ENCODE data around the gene JADE3. TPM values are rescaled to one million over a fixed set of nuclear protein-coding genes. Genes with fewer than 3 reads are reported as not detected.
"Not testable (repeated sequence)": the region's sequence is repeated elsewhere in the genome, so short reads cannot be mapped to it uniquely, and the experiment has no call there.

Gene JADE3
- total RNA-seq, 1 experiment from 2014 or later, result 48.5 TPM

GRCh38 chrX:46954716-46955115 lies 42.5 kb downstream of the JADE3 start:
- Histone ChIP-seq H3K4me1 (ENCODE audit: insufficient read depth, low read length, poor library complexity, severe bottlenecking) (peaks cover 15% of the 10 kb centered on the region), H3K36me3 (ENCODE audit: insufficient read depth, low read length, poor library complexity, severe bottlenecking) (no peaks in the 10 kb centered on the region), H3K9me3 (ENCODE audit: low read depth, low read length, poor library complexity, severe bottlenecking) (no peaks in the 10 kb centered on the region), H3K27ac (ENCODE audit: low read depth, low read length, poor library complexity, severe bottlenecking) (no peak overlapping the region), H3K4me3 (ENCODE audit: low read depth, low read length, poor library complexity, severe bottlenecking) (no peak overlapping the region), H3K27me3 (replicated peaks; ENCODE audit: insufficient read depth, low read depth, low read length, poor library complexity) (no peaks in the 10 kb centered on the region)
- no peak for TF ChIP-seq CTCF (conservative IDR thresholded peaks at IDR 0.05; ENCODE audit: low read depth, low read length)
- no peak for TF ChIP-seq EZH2 (IDR thresholded peaks at IDR 0.05; ENCODE audit: borderline replicate concordance, low read depth, low read length, poor library complexity, severe bottlenecking)
- no TSS peak for BruUV-seq (replicated peaks)
- no peak for DNase-seq (ENCODE audit: low spot score)
- CTCF ChIA-PET, result no interaction called here
- intact Hi-C loops (cut with micrococcal nuclease; ENCODE audit: unreplicated experiment), result no loop called here
- POLR2A ChIA-PET (ENCODE audit: low non-redundant PET), result no interaction called here

- H3K4me1 ChIP-seq (ENCODE audit: insufficient read depth, low read length, poor library complexity, severe bottlenecking), result peaks cover 28% of the 10 kb centered on the region
- intact Hi-C loops (cut with micrococcal nuclease; ENCODE audit: unreplicated experiment); H3K27me3 ChIP-seq (replicated peaks; ENCODE audit: insufficient read depth, low read depth, low read length, poor library complexity); POLR2A ChIA-PET (ENCODE audit: low non-redundant PET); CTCF ChIA-PET; H3K4me3 ChIP-seq (ENCODE audit: low read depth, low read length, poor library complexity, severe bottlenecking); H3K9me3 ChIP-seq (ENCODE audit: low read depth, low read length, poor library complexity, severe bottlenecking); H3K27ac ChIP-seq (ENCODE audit: low read depth, low read length, poor library complexity, severe bottlenecking); BruUV-seq (replicated peaks); H3K36me3 ChIP-seq (ENCODE audit: insufficient read depth, low read length, poor library complexity, severe bottlenecking); DNase-seq (ENCODE audit: low spot score): not testable (repeated sequence)
These were observed 44.4 kb downstream of the JADE3 start for GRCh38 chrX:46956589-46956988.

DNA sequence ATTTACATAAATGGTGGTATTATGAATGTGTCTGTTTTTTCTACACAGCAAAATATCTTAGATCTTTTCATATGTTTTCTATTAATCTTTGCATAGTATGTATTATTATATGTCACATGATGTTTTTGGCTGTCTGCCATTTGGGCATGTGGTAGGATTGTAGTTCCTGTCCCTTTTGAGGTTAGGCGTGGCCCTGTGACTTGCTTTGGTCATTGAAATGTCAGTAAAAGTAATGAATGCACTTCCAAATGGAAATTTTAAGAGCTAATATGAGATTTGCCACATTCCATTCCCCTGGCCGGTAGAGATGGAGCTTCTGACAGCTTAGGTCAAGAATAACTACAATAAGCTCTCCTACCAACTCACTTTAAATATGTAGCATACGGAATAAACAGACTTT lies 45.1 kb downstream of the JADE3 start:
- ChIA-PET POLR2A (ENCODE audit: low non-redundant PET) (no interaction called here), CTCF (no interaction called here)
- Histone ChIP-seq H3K4me1 (ENCODE audit: insufficient read depth, low read length, poor library complexity, severe bottlenecking) (peaks cover 33% of the 10 kb centered on the region), H3K4me3 (ENCODE audit: low read depth, low read length, poor library complexity, severe bottlenecking) (no peak overlapping the region), H3K9me3 (ENCODE audit: low read depth, low read length, poor library complexity, severe bottlenecking) (no peaks in the 10 kb centered on the region), H3K27ac (ENCODE audit: low read depth, low read length, poor library complexity, severe bottlenecking) (no peak overlapping the region), H3K36me3 (ENCODE audit: insufficient read depth, low read length, poor library complexity, severe bottlenecking) (no peaks in the 10 kb centered on the region), H3K27me3 (replicated peaks; ENCODE audit: insufficient read depth, low read depth, low read length, poor library complexity) (no peaks in the 10 kb centered on the region)
- no peak for TF ChIP-seq CTCF (conservative IDR thresholded peaks at IDR 0.05; ENCODE audit: low read depth, low read length)
- no peak for TF ChIP-seq EZH2 (IDR thresholded peaks at IDR 0.05; ENCODE audit: borderline replicate concordance, low read depth, low read length, poor library complexity, severe bottlenecking)
- BruUV-seq (replicated peaks), result no TSS peak
- DNase-seq (ENCODE audit: low spot score), result peak; percentile 31
- intact Hi-C loops (cut with micrococcal nuclease; ENCODE audit: unreplicated experiment), result no loop called here

GRCh38 chrX:46959101-46959500 lies 46.9 kb downstream of the JADE3 start:
- CTCF ChIA-PET, result no interaction called here

More at GRCh38 chrX:46959101-46959500, 46.9 kb downstream of the JADE3 start:
- Histone ChIP-seq H3K4me1 (ENCODE audit: insufficient read depth, low read length, poor library complexity, severe bottlenecking) (peaks cover 43% of the 10 kb centered on the region), H3K4me3 (ENCODE audit: low read depth, low read length, poor library complexity, severe bottlenecking) (no peak overlapping the region), H3K27me3 (replicated peaks; ENCODE audit: insufficient read depth, low read depth, low read length, poor library complexity) (no peaks in the 10 kb centered on the region), H3K27ac (ENCODE audit: low read depth, low read length, poor library complexity, severe bottlenecking) (no peak overlapping the region), H3K36me3 (ENCODE audit: insufficient read depth, low read length, poor library complexity, severe bottlenecking) (no peaks in the 10 kb centered on the region), H3K9me3 (ENCODE audit: low read depth, low read length, poor library complexity, severe bottlenecking) (no peaks in the 10 kb centered on the region)
- POLR2A ChIA-PET (ENCODE audit: low non-redundant PET), result no interaction called here
- no peak for TF ChIP-seq EZH2 (IDR thresholded peaks at IDR 0.05; ENCODE audit: borderline replicate concordance, low read depth, low read length, poor library complexity, severe bottlenecking)
- TF ChIP-seq CTCF (conservative IDR thresholded peaks at IDR 0.05; ENCODE audit: low read depth, low read length), result no peak
- intact Hi-C loops (cut with micrococcal nuclease; ENCODE audit: unreplicated experiment), result no loop called here
- DNase-seq (ENCODE audit: low spot score), result no peak
- no TSS peak for BruUV-seq (replicated peaks)

Measured in A673 (cell line).